Stimulated activated naive CD8-positive, alpha-beta T cell treated with anti-CD3 and anti-CD28 coated beads, Interleukin-15, amount 100 ng/mL, for 72 hours (primary cell): ENCODE results near the gene EEFSEC.

ENCODE experiments used
- ATAC-seq: fragments of 150-1000 bp; cut with Tn5 transposase; 2 replicates; pipeline ENCODE4 v1.10.0; 2021; ENCODE audit warnings: mild to moderate bottlenecking, moderate library complexity
- DNase-seq, 2 donors: peaks; one replicate each; pipeline ENCODE4 v3.0.0; 2021 to 2022
- H3K27ac Mint-ChIP-seq, 2 donors: one replicate each; pipeline ENCODE4 v1.8.0; 2022; ENCODE audit warnings: mild to moderate bottlenecking in 2 of 2, mixed read lengths in 2 of 2, moderate library complexity in 2 of 2
- H3K27me3 Mint-ChIP-seq: one replicate; pipeline ENCODE4 v1.8.0; 2022; ENCODE audit warnings: mixed read lengths
- H3K4me1 Mint-ChIP-seq: one replicate; pipeline ENCODE4 v1.8.0; 2022; ENCODE audit warnings: mild to moderate bottlenecking, mixed read lengths
- H3K4me3 Mint-ChIP-seq, 2 donors: one replicate each; pipeline ENCODE4 v1.8.0; 2022; ENCODE audit warnings: mild to moderate bottlenecking in 2 of 2, mixed read lengths in 2 of 2, moderate library complexity in 1 of 2
- H3K9me3 Mint-ChIP-seq, 2 donors: one replicate each; pipeline ENCODE4 v1.8.0; 2022; ENCODE audit warnings: mixed read lengths in 2 of 2

The EEFSEC gene

GRCh38 chr3:128335621-128336296, 182.5 kb downstream of the EEFSEC start:
- ATAC-seq (no peak), DNase-seq (no peak)
- Mint-ChIP-seq H3K27ac (peak overlapping the region in 1 of 2 donors; percentile 77), H3K9me3 (no peaks in the 10 kb centered on the region), H3K4me3 (no peak overlapping the region), H3K4me1 (no peaks in the 10 kb centered on the region), H3K27me3 (no peaks in the 10 kb centered on the region)

GRCh38 chr3:128336337-128337156, 183.3 kb downstream of the EEFSEC start:
- H3K4me1 Mint-ChIP-seq = no peaks in the 10 kb centered on the region
- no peaks in the 10 kb centered on the region for H3K27me3 Mint-ChIP-seq
- no peaks in the 10 kb centered on the region for H3K9me3 Mint-ChIP-seq
- DNase-seq (no peak), ATAC-seq (no peak)
- no peak overlapping the region for H3K27ac Mint-ChIP-seq
- H3K4me3 Mint-ChIP-seq = no peak overlapping the region

GRCh38 chr3:128337305-128337704, 184.0 kb downstream of the EEFSEC start:
- Mint-ChIP-seq H3K4me3 (no peak overlapping the region), H3K9me3 (no peaks in the 10 kb centered on the region), H3K4me1 (no peaks in the 10 kb centered on the region), H3K27ac (no peak overlapping the region), H3K27me3 (no peaks in the 10 kb centered on the region)
- DNase-seq (no peak), ATAC-seq (no peak)

- no peaks in the 10 kb centered on the region for H3K27me3 Mint-ChIP-seq
- no peaks in the 10 kb centered on the region for H3K9me3 Mint-ChIP-seq
- H3K27ac Mint-ChIP-seq = peak overlapping the region in 1 of 2 donors; percentile 55
- H3K4me1 Mint-ChIP-seq = peaks cover 8% of the 10 kb centered on the region
- ATAC-seq (no peak), DNase-seq (no peak)
- H3K4me3 Mint-ChIP-seq = no peak overlapping the region
Measured at GRCh38 chr3:128338536-128339330, 185.5 kb downstream of the EEFSEC start.

GRCh38 chr3:128339491-128340012, 186.3 kb downstream of the EEFSEC start:
- ATAC-seq = no peak
- H3K4me1 Mint-ChIP-seq = peaks cover 9% of the 10 kb centered on the region
- H3K27ac Mint-ChIP-seq = no peak overlapping the region
- no peak overlapping the region for H3K4me3 Mint-ChIP-seq
- H3K9me3 Mint-ChIP-seq = no peaks in the 10 kb centered on the region
- DNase-seq = no peak
- H3K27me3 Mint-ChIP-seq = no peaks in the 10 kb centered on the region

DNA sequence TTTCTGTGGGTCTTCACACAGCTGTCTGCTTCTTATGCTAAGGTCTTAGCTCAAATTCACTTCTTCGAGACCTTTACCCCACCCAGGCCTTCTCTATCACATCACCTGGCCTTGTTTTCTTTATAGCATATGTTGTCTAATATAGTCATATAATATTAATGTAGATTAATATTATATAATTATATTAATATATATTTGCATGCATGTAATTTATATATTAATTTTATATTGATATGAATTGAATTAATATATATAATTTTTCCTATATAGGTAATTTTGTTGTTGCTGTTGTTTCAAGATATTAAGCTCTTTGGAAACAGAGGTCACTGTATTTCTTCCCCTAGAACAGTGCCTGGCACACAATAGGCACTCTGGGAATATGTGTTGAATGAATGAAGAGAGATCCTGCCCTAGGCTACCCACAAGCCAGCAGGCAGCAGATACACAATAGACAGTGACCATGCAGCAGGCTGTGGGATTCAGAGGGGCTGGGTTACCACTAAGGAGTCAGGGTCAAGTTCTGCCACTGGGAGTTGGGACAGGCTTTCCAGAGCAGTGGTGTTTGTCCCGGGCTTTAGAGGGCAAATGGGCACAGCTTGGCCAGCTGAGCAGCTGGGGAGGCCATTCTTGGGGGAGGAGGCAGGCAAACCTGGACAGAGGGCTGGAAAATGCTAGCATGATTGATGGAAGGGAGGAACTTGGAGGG, 187.1 kb downstream of the EEFSEC start:
- Mint-ChIP-seq H3K27ac (peak overlapping the region in 1 of 2 donors; percentile 57), H3K27me3 (no peaks in the 10 kb centered on the region), H3K4me1 (peaks cover 9% of the 10 kb centered on the region), H3K4me3 (no peak overlapping the region), H3K9me3 (no peaks in the 10 kb centered on the region)
- ATAC-seq (no peak), DNase-seq (no peak)

GRCh38 chr3:128340904-128341555, 187.7 kb downstream of the EEFSEC start:
- H3K27ac Mint-ChIP-seq = peak overlapping the region; percentile 7 to 57
- ATAC-seq = no peak
- H3K9me3 Mint-ChIP-seq = no peaks in the 10 kb centered on the region
- no peak overlapping the region for H3K4me3 Mint-ChIP-seq
- no peaks in the 10 kb centered on the region for H3K27me3 Mint-ChIP-seq
- no peak for DNase-seq
- peaks cover 9% of the 10 kb centered on the region for H3K4me1 Mint-ChIP-seq

- ATAC-seq = no peak
- DNase-seq = no peak
- H3K27ac Mint-ChIP-seq = peak overlapping the region; percentile 42 to 46
- H3K9me3 Mint-ChIP-seq = no peaks in the 10 kb centered on the region
- H3K4me1 Mint-ChIP-seq = peaks cover 9% of the 10 kb centered on the region
- H3K27me3 Mint-ChIP-seq = no peaks in the 10 kb centered on the region
- no peak overlapping the region for H3K4me3 Mint-ChIP-seq
Measured at GRCh38 chr3:128341659-128342395, 188.5 kb downstream of the EEFSEC start.

GRCh38 chr3:128342701-128343180, 189.5 kb downstream of the EEFSEC start:
- Mint-ChIP-seq H3K9me3 (no peaks in the 10 kb centered on the region), H3K4me3 (no peak overlapping the region), H3K27ac (peak overlapping the region in 1 of 2 donors; percentile 42), H3K27me3 (no peaks in the 10 kb centered on the region), H3K4me1 (peaks cover 9% of the 10 kb centered on the region)
- DNase-seq = no peak
- no peak for ATAC-seq

DNA sequence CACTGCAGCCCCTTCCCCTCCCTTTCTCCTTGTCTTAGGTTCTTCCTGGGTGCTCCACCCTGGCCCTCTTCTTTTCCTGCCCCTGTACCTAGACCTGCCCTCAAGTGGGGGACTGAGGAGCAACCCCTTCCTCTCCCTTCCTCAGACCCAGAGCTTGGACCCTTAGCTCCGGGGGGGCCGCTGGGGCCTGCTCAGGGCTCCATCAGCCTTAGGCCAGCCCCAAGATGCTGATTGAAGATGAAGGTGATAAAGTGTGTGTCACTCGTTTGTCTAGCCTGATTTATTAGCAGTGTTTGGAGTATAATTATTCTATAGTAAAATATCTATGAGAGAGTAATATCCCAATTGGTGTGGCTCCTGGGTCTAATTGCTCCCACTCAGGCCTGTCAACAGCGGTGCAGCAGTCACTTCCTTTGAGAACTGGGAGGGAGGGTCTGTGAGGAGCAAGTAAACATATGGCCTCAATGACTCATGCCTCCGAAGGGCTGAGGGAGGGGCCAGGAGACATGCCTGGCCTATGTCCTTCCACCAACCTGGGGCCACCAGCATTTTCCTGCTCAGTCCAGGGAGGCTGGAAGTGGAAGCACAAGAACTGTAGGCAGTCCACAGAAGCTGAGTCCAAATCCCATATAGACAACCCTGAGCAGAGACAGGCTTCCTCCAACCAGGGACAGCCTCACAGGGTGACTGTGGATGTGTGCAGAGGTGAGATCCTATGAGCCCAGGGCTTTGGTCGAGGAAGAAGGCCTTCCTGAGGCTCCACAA, 190.2 kb downstream of the EEFSEC start:
- ATAC-seq (no peak), DNase-seq (no peak)
- Mint-ChIP-seq H3K27ac (peak overlapping the region; percentile 53 to 93), H3K27me3 (no peaks in the 10 kb centered on the region), H3K9me3 (no peaks in the 10 kb centered on the region), H3K4me1 (peaks cover 10% of the 10 kb centered on the region), H3K4me3 (no peak overlapping the region)

DNA sequence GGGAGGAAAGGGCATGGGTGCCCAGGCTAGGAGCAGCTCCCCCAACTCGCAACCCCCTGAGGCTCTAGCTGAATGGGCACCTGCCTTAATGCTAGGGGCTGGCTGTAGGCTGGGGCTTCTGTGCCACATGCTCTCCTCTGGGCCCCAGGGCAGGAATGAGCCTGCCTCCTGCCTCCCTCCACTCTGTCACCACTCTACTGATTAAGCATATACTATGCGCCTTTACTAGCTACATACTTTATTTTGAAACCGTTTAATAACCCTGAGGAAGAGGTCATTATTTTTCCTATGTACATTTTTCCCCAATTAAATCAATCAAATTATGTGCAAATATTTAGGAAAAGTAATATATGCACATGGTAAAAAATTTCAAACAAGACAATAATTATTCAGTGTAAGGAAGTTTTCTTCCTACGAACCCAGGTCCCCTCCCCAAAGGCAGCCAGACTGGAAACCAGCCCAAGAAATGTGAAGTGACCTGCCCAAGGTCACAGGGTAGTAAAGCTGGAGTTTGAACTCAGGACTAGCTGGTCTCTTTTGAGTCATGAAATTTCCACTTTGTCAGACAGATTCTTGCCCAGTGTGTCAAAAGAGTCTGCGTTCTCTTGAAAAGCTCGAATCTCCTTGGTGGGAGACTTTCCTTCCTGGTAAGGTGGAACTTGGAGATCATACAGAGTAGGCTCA, 190.9 kb downstream of the EEFSEC start:
- DNase-seq (no peak), ATAC-seq (no peak)
- H3K4me1 Mint-ChIP-seq = peaks cover 16% of the 10 kb centered on the region
- peak overlapping the region in 1 of 2 donors; percentile 29 for H3K27ac Mint-ChIP-seq
- H3K4me3 Mint-ChIP-seq = no peak overlapping the region
- no peaks in the 10 kb centered on the region for H3K9me3 Mint-ChIP-seq
- H3K27me3 Mint-ChIP-seq = no peaks in the 10 kb centered on the region

GRCh38 chr3:128345196-128345595, 191.9 kb downstream of the EEFSEC start:
- no peak for ATAC-seq
- no peaks in the 10 kb centered on the region for H3K27me3 Mint-ChIP-seq
- peaks cover 16% of the 10 kb centered on the region for H3K4me1 Mint-ChIP-seq
- H3K9me3 Mint-ChIP-seq = no peaks in the 10 kb centered on the region
- H3K4me3 Mint-ChIP-seq = no peak overlapping the region
- H3K27ac Mint-ChIP-seq = no peak overlapping the region
- DNase-seq = no peak

DNA sequence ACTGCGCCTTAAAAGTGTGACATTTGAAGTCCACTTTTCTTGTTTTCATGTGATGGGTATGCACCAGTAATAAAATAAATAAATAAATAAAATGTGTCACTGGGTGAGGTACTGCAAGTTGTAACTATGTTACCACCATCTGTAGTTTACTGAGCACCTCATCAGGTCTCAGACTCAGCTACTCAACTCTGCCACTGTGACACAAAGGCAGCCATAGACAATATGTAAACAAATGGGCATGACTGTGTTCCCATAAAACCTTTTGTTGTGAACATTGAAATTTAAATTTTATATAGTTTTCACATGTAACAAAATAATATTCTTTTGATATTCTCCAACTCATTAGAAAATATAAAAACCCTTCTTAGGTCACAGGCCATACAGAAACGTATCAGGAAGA, 193.3 kb downstream of the EEFSEC start:
- no peak overlapping the region for H3K27ac Mint-ChIP-seq
- H3K9me3 Mint-ChIP-seq = no peaks in the 10 kb centered on the region
- peaks cover 16% of the 10 kb centered on the region for H3K4me1 Mint-ChIP-seq
- DNase-seq (no peak), ATAC-seq (no peak)
- H3K27me3 Mint-ChIP-seq = no peaks in the 10 kb centered on the region
- H3K4me3 Mint-ChIP-seq = no peak overlapping the region
